Parathyroid adenoma (tissue), 2 donors: ENCODE results near the gene GEMIN2.

Source experiments
- H2AFZ ChIP-seq: fragments of 300-600 bp; sonication (generic); one replicate; pipeline ENCODE4 v1.7.0; 2017; ENCODE audit warnings: antibody characterized with exemption, mild to moderate bottlenecking
- H3K27ac ChIP-seq: fragments of 300-600 bp; sonication (generic); one replicate; pipeline ENCODE4 v1.7.0; 2017
- H3K27me3 ChIP-seq: fragments of 300-600 bp; sonication (generic); one replicate; pipeline ENCODE4 v1.7.0; 2017; ENCODE audit warnings: low read length; ENCODE audit not compliant: control insufficient read depth, insufficient read depth
- H3K36me3 ChIP-seq: fragments of 300-600 bp; sonication (generic); one replicate; pipeline ENCODE4 v1.7.0; 2017; ENCODE audit warnings: low read length; ENCODE audit not compliant: control insufficient read depth, insufficient read depth
- H3K4me1 ChIP-seq: fragments of 300-600 bp; sonication (generic); one replicate; pipeline ENCODE4 v1.7.0; 2017; ENCODE audit warnings: control low read depth
- H3K4me2 ChIP-seq: fragments of 300-600 bp; sonication (generic); one replicate; pipeline ENCODE4 v1.7.0; 2017; ENCODE audit warnings: low read length
- H3K4me3 ChIP-seq: fragments of 300-600 bp; sonication (generic); one replicate; pipeline ENCODE4 v1.7.0; 2017; ENCODE audit warnings: low read depth, low read length
- H3K79me2 ChIP-seq: fragments of 300-600 bp; sonication (generic); one replicate; pipeline ENCODE4 v1.7.0; 2017; ENCODE audit warnings: control low read depth
- H3K9ac ChIP-seq: fragments of 300-600 bp; sonication (generic); one replicate; pipeline ENCODE4 v1.7.0; 2017; ENCODE audit warnings: mild to moderate bottlenecking
- H3K9me3 ChIP-seq: fragments of 300-600 bp; sonication (generic); one replicate; pipeline ENCODE4 v1.7.0; 2017; ENCODE audit warnings: low read length; ENCODE audit not compliant: control insufficient read depth
- TF ChIP-seq, protein P1 (sequence below): fragments of 300-600 bp; sonication (generic); IDR thresholded peaks from one replicate; pipeline ENCODE4 v1.7.0; 2017; ENCODE audit warnings: antibody characterized with exemption, mild to moderate bottlenecking
- donor health status: primary hyperparathyroidism.

GEMIN2 gene

DNA sequence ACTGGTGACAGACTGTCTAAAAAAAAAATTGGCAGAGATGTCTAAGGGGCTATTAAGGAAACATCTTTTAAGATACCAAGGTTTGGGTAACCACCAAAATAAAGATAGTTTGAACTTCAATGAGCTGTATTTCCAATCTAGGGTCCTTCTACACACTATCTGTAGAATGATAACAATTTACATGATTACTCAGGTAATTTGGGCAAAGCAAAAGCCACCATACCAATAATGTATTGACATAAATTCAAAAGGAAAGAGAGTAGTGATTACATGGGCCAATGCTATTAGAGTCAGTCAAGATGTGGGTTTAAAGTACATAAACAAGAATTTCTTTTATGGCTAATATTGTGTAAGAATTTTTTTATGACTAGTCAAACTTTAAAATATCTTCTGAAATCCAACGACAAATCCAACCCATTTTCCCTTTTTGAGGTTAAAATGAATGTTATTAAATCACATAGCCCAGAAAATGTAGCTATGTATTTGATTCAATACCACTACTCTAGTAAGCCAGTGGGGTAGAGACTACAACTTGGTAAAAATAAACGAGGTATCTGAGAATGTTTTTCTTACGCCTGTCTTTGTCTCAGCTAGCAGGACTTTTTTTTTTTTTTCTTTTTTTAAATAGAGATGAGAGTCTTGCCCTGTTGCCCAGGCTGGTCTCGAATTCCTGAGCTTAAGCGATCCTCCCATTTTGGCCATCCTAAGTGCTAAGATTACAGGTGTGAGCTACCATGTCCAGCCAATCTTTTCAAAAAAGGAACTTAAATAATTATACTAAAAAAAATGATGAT is 71.3 kb downstream of the GEMIN2 start:
- Histone ChIP-seq H3K4me1 (peaks cover 4% of the 10 kb centered on the region), H3K79me2 (no peaks in the 10 kb centered on the region), H3K36me3 (no peaks in the 10 kb centered on the region), H3K4me2 (no peak overlapping the region), H2AFZ (no peak overlapping the region), H3K27me3 (no peaks in the 10 kb centered on the region), H3K27ac (no peak overlapping the region), H3K9me3 (no peaks in the 10 kb centered on the region), H3K9ac (no peak overlapping the region), H3K4me3 (no peak overlapping the region)
- TF ChIP-seq, protein P1, sequence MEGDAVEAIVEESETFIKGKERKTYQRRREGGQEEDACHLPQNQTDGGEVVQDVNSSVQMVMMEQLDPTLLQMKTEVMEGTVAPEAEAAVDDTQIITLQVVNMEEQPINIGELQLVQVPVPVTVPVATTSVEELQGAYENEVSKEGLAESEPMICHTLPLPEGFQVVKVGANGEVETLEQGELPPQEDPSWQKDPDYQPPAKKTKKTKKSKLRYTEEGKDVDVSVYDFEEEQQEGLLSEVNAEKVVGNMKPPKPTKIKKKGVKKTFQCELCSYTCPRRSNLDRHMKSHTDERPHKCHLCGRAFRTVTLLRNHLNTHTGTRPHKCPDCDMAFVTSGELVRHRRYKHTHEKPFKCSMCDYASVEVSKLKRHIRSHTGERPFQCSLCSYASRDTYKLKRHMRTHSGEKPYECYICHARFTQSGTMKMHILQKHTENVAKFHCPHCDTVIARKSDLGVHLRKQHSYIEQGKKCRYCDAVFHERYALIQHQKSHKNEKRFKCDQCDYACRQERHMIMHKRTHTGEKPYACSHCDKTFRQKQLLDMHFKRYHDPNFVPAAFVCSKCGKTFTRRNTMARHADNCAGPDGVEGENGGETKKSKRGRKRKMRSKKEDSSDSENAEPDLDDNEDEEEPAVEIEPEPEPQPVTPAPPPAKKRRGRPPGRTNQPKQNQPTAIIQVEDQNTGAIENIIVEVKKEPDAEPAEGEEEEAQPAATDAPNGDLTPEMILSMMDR, result no peak
